ENCODE results near the gene ZEB1. TPM values are rescaled to one million over a fixed set of nuclear protein-coding genes. Genes with fewer than 3 reads are reported as not detected.

Gene ZEB1
- total RNA-seq, 1 experiment from 2014 or later, result 0.39 TPM

DNA sequence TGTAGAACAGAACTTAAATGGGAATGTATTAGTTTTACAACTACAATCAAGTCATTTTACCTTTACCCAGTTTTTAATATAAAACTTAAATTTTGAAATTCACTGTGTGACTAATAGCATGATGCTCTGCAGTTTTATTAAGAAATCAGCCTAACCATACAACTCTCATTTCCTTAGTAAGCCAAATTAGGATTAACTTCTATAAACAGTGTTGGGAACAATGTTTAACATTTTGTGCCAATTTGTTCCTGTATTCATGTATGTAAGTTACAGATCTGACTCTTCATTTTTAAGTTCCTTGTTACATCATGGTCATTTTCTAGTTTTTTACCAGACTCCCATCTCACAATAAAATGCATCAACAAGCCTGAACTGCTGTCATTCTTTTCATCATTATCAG, 209.8 kb downstream of the ZEB1 start:
- Histone ChIP-seq H3K4ac (ENCODE audit: low read depth, low read length) (no peak overlapping the region), H3K27me3 (ENCODE audit: insufficient read depth, low read length) (no peaks in the 10 kb centered on the region), H4K20me1 (ENCODE audit: control insufficient read depth, insufficient read depth, insufficient read length) (no peaks in the 10 kb centered on the region), H3K9me3 (ENCODE audit: control insufficient read depth, low read depth, low read length) (no peaks in the 10 kb centered on the region), H4K8ac (replicated peaks; ENCODE audit: insufficient read length, low read depth, low read length) (no peak overlapping the region), H2BK120ac (ENCODE audit: low read depth, low read length, poor library complexity, severe bottlenecking) (no peak overlapping the region), H2AK5ac (ENCODE audit: insufficient read length, low read length) (no peak overlapping the region), H3K4me2 (ENCODE audit: insufficient read depth, insufficient read length, low read length) (no peak overlapping the region), H2BK12ac (ENCODE audit: insufficient read length, low read depth, low read length) (no peak overlapping the region), H3K14ac (ENCODE audit: insufficient read depth, low read length) (no peak overlapping the region), H3K4me1 (ENCODE audit: insufficient read depth, low read length) (no peaks in the 10 kb centered on the region), H3K56ac (ENCODE audit: insufficient read length, low read depth, low read length) (no peak overlapping the region), H3K79me2 (ENCODE audit: insufficient read depth, low read length) (no peaks in the 10 kb centered on the region), H3T11ph (ENCODE audit: low read length) (no peak overlapping the region), H3K23me2 (ENCODE audit: insufficient read length, low read depth, low read length, poor library complexity, severe bottlenecking) (no peaks in the 10 kb centered on the region), H2BK20ac (ENCODE audit: low read depth, low read length, poor library complexity, severe bottlenecking) (no peak overlapping the region), H2AFZ (ENCODE audit: low read length) (no peak overlapping the region), H3K23ac (ENCODE audit: insufficient read length, low read depth, low read length) (no peak overlapping the region), H4K5ac (ENCODE audit: insufficient read length, low read depth, low read length) (no peak overlapping the region), H3K18ac (ENCODE audit: insufficient read length, low read depth, low read length) (no peak overlapping the region), H2BK15ac (ENCODE audit: low read depth, low read length) (no peak overlapping the region), H3K27ac (ENCODE audit: insufficient read length, low read depth, low read length) (no peak overlapping the region), H4K91ac (ENCODE audit: insufficient read length, low read depth, low read length) (no peak overlapping the region), H3K9ac (ENCODE audit: extremely low read depth, insufficient read length, low read length) (no peak overlapping the region), H3K79me1 (ENCODE audit: insufficient read depth, low read depth, low read length, poor library complexity, severe bottlenecking) (no peaks in the 10 kb centered on the region), H2BK5ac (ENCODE audit: insufficient read length, low read length) (no peak overlapping the region)
- Mint-ChIP-seq H3K27ac (no peak overlapping the region), H3K4me3 (no peak overlapping the region), H3K9me3 (no peaks in the 10 kb centered on the region), H3K27me3 (ENCODE audit: low read depth) (peaks cover 3% of the 10 kb centered on the region), H3K36me3 (ENCODE audit: insufficient read depth in 1 of 3, low read depth in 3 of 3) (no peaks in the 10 kb centered on the region), H3K4me1 (peaks cover 7 to 11% of the 10 kb centered on the region in 2 experiments)
- TF ChIP-seq, protein P1, sequence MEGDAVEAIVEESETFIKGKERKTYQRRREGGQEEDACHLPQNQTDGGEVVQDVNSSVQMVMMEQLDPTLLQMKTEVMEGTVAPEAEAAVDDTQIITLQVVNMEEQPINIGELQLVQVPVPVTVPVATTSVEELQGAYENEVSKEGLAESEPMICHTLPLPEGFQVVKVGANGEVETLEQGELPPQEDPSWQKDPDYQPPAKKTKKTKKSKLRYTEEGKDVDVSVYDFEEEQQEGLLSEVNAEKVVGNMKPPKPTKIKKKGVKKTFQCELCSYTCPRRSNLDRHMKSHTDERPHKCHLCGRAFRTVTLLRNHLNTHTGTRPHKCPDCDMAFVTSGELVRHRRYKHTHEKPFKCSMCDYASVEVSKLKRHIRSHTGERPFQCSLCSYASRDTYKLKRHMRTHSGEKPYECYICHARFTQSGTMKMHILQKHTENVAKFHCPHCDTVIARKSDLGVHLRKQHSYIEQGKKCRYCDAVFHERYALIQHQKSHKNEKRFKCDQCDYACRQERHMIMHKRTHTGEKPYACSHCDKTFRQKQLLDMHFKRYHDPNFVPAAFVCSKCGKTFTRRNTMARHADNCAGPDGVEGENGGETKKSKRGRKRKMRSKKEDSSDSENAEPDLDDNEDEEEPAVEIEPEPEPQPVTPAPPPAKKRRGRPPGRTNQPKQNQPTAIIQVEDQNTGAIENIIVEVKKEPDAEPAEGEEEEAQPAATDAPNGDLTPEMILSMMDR (conservative IDR thresholded peaks at IDR 0.05), result no peak
- no peak for DNase-seq
